ENCODE data around the gene PPP2CA. TPM values are rescaled to one million over a fixed set of nuclear protein-coding genes. Genes with fewer than 3 reads are reported as not detected.

PPP2CA gene
- total and polyA plus RNA-seq, 2 of the 13 experiments (the other 11 are each of a cell fraction or from before 2014, with no cell fraction given) = 82.4 to 171 TPM

DNA sequence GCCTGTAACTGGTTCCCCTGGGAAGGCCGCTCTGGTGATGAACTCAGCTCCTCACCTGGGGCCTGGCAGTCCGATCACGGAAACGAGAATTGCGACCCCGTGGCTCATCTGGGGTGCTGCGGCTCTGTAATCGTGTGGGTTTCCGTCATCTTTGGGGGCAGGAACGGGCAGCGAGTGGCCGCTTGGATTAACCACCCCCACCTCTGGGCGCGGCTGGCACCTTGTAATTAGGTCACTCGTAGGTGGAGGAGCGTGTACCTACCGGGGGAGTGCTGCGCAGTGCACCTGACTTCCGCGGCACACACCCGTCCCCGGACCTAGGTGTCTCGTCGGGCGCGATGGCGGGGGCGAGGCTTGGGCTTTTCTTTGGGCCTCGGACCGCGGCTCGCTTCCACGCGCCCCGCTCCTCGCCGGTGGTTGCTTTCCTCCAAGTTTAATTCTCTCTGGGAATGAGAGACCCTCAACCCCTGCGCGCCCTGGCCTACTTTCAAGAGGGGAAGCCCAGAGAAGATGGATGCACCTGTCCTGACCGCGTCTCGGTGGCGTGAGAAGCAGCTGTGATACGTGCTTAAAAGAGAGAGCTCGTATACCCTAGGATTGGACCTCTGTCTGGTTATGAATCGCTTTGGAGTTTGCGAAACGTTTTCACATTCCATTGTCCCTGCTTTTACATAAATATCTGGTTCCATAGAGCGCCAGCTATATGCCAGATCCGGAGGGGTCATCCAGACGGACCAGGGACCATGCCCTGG lies 744 bp upstream of the PPP2CA start (continued):
- TF ChIP-seq SP2 (CRISPR knock-in tag; IDR thresholded peaks at IDR 0.05) (no peak), IRF2 (CRISPR knock-in tag; IDR thresholded peaks at IDR 0.05) (0 out of 2 replicates have a peak, but pooled peaks have one; percentile 1), RXRA (CRISPR knock-in tag; IDR thresholded peaks at IDR 0.05) (no peak; the same call in 1 of the 2 replicates), RFXANK (CRISPR knock-in tag; IDR thresholded peaks at IDR 0.05) (no peak), ZC3H4 (CRISPR knock-in tag; IDR thresholded peaks at IDR 0.05; ENCODE audit: borderline replicate concordance) (no peak), KDM4B (CRISPR knock-in tag; IDR thresholded peaks at IDR 0.05) (no peak), ZNF33B (CRISPR knock-in tag; IDR thresholded peaks at IDR 0.05) (no peak), AGO1 (IDR thresholded peaks at IDR 0.05; ENCODE audit: low read depth, low read length, poor library complexity, severe bottlenecking) (no peak), ZNF446 (CRISPR knock-in tag; IDR thresholded peaks at IDR 0.05) (no peak), HES4 (CRISPR knock-in tag; IDR thresholded peaks at IDR 0.05; ENCODE audit: borderline replicate concordance) (no peak), ASH2L (IDR thresholded peaks at IDR 0.05; ENCODE audit: insufficient read length, low read depth, low read length) (peak; percentile 27), ZFP36L2 (CRISPR knock-in tag; IDR thresholded peaks at IDR 0.05) (no peak), ZNF10 (CRISPR knock-in tag; IDR thresholded peaks at IDR 0.05; ENCODE audit: borderline replicate concordance, low read depth) (no peak)
- TF ChIP-seq, protein P1, sequence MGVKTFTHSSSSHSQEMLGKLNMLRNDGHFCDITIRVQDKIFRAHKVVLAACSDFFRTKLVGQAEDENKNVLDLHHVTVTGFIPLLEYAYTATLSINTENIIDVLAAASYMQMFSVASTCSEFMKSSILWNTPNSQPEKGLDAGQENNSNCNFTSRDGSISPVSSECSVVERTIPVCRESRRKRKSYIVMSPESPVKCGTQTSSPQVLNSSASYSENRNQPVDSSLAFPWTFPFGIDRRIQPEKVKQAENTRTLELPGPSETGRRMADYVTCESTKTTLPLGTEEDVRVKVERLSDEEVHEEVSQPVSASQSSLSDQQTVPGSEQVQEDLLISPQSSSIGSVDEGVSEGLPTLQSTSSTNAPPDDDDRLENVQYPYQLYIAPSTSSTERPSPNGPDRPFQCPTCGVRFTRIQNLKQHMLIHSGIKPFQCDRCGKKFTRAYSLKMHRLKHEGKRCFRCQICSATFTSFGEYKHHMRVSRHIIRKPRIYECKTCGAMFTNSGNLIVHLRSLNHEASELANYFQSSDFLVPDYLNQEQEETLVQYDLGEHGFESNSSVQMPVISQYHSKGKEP (CRISPR knock-in tag; IDR thresholded peaks at IDR 0.05) = no peak
- TF ChIP-seq, protein P2, sequence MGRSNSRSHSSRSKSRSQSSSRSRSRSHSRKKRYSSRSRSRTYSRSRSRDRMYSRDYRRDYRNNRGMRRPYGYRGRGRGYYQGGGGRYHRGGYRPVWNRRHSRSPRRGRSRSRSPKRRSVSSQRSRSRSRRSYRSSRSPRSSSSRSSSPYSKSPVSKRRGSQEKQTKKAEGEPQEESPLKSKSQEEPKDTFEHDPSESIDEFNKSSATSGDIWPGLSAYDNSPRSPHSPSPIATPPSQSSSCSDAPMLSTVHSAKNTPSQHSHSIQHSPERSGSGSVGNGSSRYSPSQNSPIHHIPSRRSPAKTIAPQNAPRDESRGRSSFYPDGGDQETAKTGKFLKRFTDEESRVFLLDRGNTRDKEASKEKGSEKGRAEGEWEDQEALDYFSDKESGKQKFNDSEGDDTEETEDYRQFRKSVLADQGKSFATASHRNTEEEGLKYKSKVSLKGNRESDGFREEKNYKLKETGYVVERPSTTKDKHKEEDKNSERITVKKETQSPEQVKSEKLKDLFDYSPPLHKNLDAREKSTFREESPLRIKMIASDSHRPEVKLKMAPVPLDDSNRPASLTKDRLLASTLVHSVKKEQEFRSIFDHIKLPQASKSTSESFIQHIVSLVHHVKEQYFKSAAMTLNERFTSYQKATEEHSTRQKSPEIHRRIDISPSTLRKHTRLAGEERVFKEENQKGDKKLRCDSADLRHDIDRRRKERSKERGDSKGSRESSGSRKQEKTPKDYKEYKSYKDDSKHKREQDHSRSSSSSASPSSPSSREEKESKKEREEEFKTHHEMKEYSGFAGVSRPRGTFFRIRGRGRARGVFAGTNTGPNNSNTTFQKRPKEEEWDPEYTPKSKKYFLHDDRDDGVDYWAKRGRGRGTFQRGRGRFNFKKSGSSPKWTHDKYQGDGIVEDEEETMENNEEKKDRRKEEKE (IDR thresholded peaks at IDR 0.05) = no peak
- TF ChIP-seq, protein P3, sequence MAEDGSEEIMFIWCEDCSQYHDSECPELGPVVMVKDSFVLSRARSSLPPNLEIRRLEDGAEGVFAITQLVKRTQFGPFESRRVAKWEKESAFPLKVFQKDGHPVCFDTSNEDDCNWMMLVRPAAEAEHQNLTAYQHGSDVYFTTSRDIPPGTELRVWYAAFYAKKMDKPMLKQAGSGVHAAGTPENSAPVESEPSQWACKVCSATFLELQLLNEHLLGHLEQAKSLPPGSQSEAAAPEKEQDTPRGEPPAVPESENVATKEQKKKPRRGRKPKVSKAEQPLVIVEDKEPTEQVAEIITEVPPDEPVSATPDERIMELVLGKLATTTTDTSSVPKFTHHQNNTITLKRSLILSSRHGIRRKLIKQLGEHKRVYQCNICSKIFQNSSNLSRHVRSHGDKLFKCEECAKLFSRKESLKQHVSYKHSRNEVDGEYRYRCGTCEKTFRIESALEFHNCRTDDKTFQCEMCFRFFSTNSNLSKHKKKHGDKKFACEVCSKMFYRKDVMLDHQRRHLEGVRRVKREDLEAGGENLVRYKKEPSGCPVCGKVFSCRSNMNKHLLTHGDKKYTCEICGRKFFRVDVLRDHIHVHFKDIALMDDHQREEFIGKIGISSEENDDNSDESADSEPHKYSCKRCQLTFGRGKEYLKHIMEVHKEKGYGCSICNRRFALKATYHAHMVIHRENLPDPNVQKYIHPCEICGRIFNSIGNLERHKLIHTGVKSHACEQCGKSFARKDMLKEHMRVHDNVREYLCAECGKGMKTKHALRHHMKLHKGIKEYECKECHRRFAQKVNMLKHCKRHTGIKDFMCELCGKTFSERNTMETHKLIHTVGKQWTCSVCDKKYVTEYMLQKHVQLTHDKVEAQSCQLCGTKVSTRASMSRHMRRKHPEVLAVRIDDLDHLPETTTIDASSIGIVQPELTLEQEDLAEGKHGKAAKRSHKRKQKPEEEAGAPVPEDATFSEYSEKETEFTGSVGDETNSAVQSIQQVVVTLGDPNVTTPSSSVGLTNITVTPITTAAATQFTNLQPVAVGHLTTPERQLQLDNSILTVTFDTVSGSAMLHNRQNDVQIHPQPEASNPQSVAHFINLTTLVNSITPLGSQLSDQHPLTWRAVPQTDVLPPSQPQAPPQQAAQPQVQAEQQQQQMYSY (CRISPR knock-in tag; IDR thresholded peaks at IDR 0.05) = no peak
- TF ChIP-seq, protein P4, sequence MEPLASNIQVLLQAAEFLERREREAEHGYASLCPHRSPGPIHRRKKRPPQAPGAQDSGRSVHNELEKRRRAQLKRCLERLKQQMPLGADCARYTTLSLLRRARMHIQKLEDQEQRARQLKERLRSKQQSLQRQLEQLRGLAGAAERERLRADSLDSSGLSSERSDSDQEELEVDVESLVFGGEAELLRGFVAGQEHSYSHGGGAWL (CRISPR knock-in tag; IDR thresholded peaks at IDR 0.05) = 0 out of 2 replicates have a peak, but pooled peaks have one; percentile 7

Data from HepG2 (cell line).